T-helper 1 cell treated with Interleukin-12 subunit alpha and Interleukin-12 subunit beta and Interleukin-4 antibody, amounts not matched to agents 30 μg/mL and 1 μg/mL, for 36 hours (primary cell): ENCODE measurements around the gene RASAL1.
"Not testable (repeated sequence)": the region's sequence is repeated elsewhere in the genome, so short reads cannot be mapped to it uniquely, and the experiment has no call there.

Experiments
- H3K27ac Mint-ChIP-seq: one replicate; pipeline ENCODE4 v1.8.0; 2021; ENCODE audit warnings: mild to moderate bottlenecking, mixed read lengths
- H3K27me3 Mint-ChIP-seq: one replicate; pipeline ENCODE4 v1.8.0; 2021; ENCODE audit warnings: low read depth, mixed read lengths
- H3K36me3 Mint-ChIP-seq: one replicate; pipeline ENCODE4 v1.8.0; 2021; ENCODE audit warnings: low read depth, mixed read lengths
- H3K4me1 Mint-ChIP-seq: one replicate; pipeline ENCODE4 v1.8.0; 2021; ENCODE audit warnings: low read depth, mixed read lengths
- H3K4me3 Mint-ChIP-seq: one replicate; pipeline ENCODE4 v1.8.0; 2021; ENCODE audit warnings: mild to moderate bottlenecking, moderate library complexity, mixed read lengths
- H3K9me3 Mint-ChIP-seq: one replicate; pipeline ENCODE4 v1.8.0; 2021; ENCODE audit warnings: mixed read lengths

Gene RASAL1

GRCh38 chr12:113120670-113121370, 14.7 kb downstream of the RASAL1 start:
- H3K36me3 Mint-ChIP-seq = no peaks in the 10 kb centered on the region
- H3K4me3 Mint-ChIP-seq = no peak overlapping the region
- H3K9me3 Mint-ChIP-seq = peaks cover 10% of the 10 kb centered on the region
- no peaks in the 10 kb centered on the region for H3K4me1 Mint-ChIP-seq
- no peak overlapping the region for H3K27ac Mint-ChIP-seq
- H3K27me3 Mint-ChIP-seq = peaks cover 3% of the 10 kb centered on the region

DNA sequence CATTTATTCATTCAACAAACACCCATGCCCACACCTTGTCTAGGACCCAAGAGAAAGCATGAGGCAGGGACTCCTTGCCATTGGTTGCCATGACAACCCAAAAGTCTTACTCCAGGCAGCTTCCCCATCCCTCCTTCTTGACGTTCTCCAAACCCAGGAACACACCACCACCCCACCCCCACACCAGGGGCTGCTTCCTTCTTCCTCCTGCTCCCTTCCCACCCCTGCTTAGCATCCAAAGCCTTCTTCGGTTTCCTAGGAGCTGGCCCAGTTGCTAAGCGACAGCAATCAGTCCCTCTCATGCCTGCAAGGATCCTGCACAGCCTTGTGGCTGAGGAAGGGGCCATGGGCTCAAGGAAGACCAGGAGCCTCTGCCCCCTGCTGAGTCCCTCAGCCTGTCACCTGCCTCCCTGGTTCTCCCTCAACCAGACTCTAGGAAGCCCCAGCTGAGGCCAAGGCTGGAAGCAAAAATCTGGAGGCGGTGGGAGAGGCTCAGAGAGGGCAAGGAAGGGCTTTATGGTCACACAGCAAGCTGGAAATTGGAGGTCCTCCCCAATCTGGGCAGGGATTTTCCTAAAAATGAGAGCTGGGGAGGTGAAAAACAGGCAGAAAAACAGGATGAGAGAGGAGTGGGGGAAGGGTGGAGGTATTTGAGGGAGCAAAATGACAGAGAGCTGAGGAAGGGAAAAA, 15.4 kb downstream of the RASAL1 start:
- Mint-ChIP-seq H3K9me3 (peaks cover 10% of the 10 kb centered on the region), H3K4me3 (no peak overlapping the region), H3K27me3 (peaks cover 3% of the 10 kb centered on the region), H3K36me3 (no peaks in the 10 kb centered on the region), H3K4me1 (no peaks in the 10 kb centered on the region), H3K27ac (no peak overlapping the region)

DNA sequence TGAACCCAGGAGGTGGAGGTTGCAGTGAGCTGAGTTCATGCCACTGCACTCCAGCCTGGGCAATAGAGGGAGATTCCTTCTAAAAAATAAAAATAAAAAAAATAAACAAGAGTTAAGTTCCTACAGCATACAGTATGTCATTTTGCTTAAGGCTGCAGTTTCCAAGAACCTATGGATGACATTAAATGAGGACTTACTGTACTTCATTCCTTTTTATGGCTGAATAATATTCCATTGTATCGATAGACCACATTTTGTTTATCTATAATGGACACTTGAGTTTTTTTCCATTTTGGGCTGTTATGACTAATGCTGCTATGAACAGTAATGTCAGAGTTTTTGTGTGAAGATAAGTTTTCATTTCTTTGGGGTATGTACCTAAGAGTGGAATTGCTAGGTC, 17.4 kb downstream of the RASAL1 start:
- Mint-ChIP-seq H3K4me1 (no peaks in the 10 kb centered on the region), H3K9me3 (peaks cover 6% of the 10 kb centered on the region), H3K27ac (no peak overlapping the region), H3K27me3 (peaks cover 3% of the 10 kb centered on the region), H3K36me3 (no peaks in the 10 kb centered on the region), H3K4me3 (no peak overlapping the region)

- not testable (repeated sequence) for H3K27me3 Mint-ChIP-seq, H3K4me3 Mint-ChIP-seq, H3K36me3 Mint-ChIP-seq, H3K4me1 Mint-ChIP-seq, H3K9me3 Mint-ChIP-seq, H3K27ac Mint-ChIP-seq
Measured at GRCh38 chr12:113117684-113118083, 17.9 kb downstream of the RASAL1 start.

GRCh38 chr12:113116875-113117274, 18.7 kb downstream of the RASAL1 start:
- no peaks in the 10 kb centered on the region for H3K4me1 Mint-ChIP-seq
- no peak overlapping the region for H3K4me3 Mint-ChIP-seq
- H3K9me3 Mint-ChIP-seq = no peaks in the 10 kb centered on the region
- no peaks in the 10 kb centered on the region for H3K27me3 Mint-ChIP-seq
- no peaks in the 10 kb centered on the region for H3K36me3 Mint-ChIP-seq
- H3K27ac Mint-ChIP-seq = no peak overlapping the region

DNA sequence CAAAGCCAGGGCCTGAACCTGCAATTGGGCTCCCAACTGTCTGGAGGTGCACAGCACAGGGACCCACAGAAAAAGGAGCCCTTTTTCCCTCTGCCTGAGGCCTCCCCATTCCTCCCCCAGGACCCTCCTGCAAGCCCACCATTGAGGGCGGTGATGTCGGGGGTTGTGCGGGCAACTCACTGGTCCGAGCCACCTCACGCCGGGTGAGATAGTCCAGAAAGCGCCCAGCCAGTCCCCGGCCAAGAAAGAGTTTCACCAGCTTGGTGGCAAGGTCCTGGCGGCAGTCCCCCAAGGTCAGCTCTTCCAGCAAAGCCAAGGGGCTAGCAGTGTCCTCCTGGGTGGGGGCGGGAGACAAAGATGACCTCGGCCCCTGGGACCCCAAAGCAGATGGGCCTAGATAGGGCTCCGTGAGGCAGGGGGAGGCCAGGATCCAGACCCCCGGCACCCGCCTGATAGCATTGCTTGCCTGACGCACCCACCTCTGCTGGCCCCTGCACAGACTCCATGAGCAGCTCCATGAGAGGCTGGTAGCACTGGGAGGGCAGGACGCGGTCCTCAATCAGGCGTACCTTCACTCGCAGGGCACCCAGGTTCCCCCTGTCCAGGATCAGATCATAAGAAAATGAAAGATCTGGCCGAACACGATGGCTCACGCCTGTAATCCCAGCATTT, 20.0 kb downstream of the RASAL1 start:
- no peak overlapping the region for H3K4me3 Mint-ChIP-seq

DNA sequence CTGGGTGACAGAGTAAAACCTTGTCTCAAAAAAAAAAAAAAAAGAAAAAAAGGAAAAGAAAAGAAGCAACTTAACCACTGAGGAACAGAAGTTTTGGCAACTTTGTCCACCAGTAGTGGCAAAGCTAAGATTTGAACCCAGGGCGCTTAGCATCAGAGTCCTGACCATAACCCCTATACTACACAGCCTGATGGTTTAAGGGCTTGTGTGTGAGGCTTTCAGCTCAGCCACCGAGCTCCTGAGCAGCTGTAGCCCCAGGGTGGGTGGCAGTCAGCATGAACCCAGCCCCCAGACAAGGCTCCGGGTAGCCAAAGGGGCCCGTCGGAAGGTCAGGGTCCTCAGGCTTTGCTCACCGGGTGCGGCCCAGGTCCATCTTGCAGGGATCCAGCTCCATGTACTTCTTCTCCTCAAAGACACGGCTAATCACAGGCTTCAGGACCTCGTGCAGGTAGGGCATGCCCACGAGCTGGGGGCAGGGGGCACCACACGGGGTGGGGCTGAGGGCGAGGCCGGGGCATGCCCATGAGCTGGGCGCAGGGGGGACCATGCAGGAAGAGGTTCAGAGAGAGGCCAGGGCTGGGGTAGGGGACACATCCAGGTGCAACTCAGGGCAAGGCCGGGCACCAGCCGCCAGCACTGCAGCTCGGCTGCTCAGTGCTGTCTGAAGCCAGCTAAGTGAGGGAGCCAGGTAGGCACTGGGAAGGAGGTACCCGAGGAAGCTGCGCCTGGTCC, 20.9 kb downstream of the RASAL1 start:
- Mint-ChIP-seq H3K36me3 (no peaks in the 10 kb centered on the region), H3K27me3 (no peaks in the 10 kb centered on the region), H3K27ac (no peak overlapping the region), H3K4me1 (peaks cover 2% of the 10 kb centered on the region), H3K9me3 (no peaks in the 10 kb centered on the region), H3K4me3 (no peak overlapping the region)

More for the DNA sequence above, 20.0 kb downstream of the RASAL1 start:
- Mint-ChIP-seq H3K36me3 (no peaks in the 10 kb centered on the region), H3K27ac (no peak overlapping the region), H3K27me3 (no peaks in the 10 kb centered on the region), H3K4me1 (no peaks in the 10 kb centered on the region), H3K9me3 (no peaks in the 10 kb centered on the region)

DNA sequence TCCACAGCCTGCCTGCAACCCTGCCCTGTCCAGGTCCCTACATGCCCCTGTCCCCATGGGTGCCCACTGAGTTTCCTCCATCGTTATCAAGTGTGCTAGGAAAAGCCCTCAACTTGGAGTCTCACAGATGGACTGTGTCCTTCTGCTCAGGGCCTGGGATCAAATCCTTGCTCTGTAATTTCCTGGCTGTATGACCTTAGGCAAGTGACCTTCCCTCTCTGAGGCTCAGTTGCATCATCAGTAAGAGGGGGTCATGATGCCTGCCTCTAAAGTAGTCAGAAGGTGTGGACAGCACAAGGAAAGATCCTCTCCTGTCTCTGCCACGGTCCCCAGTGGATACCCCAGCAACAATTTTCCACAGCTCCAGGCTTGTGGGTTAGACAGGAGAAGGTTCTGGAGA, 22.2 kb downstream of the RASAL1 start:
- no peak overlapping the region for H3K27ac Mint-ChIP-seq
- H3K4me3 Mint-ChIP-seq = no peak overlapping the region
- no peaks in the 10 kb centered on the region for H3K36me3 Mint-ChIP-seq
- H3K27me3 Mint-ChIP-seq = no peaks in the 10 kb centered on the region
- H3K4me1 Mint-ChIP-seq = peaks cover 4% of the 10 kb centered on the region
- no peaks in the 10 kb centered on the region for H3K9me3 Mint-ChIP-seq

- H3K4me1 Mint-ChIP-seq = peaks cover 4% of the 10 kb centered on the region
- no peaks in the 10 kb centered on the region for H3K36me3 Mint-ChIP-seq
- H3K4me3 Mint-ChIP-seq = no peak overlapping the region
- H3K27ac Mint-ChIP-seq = no peak overlapping the region
- H3K27me3 Mint-ChIP-seq = no peaks in the 10 kb centered on the region
- no peaks in the 10 kb centered on the region for H3K9me3 Mint-ChIP-seq
Measured at GRCh38 chr12:113112043-113112899, 23.3 kb downstream of the RASAL1 start.

DNA sequence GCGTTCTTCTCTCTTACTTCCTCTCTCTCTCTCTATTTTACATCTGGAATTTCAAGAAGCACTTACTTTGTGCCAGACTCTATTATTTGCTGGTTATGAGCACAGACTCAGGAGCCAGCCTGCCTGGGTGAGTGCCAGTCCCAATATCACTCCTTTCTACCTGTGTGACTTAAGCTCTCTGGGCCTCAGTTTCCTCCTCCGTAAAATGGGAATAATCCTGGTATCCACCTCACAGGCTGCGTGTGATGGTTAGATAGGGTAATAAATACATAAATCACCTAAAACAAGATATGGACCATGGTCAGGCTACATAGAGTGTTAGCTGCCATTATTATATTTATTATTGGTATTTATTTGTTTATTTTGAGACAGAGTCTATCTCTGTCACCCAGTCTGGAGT, 24.3 kb downstream of the RASAL1 start:
- Mint-ChIP-seq H3K36me3 (no peaks in the 10 kb centered on the region), H3K27me3 (no peaks in the 10 kb centered on the region), H3K9me3 (no peaks in the 10 kb centered on the region), H3K4me3 (no peak overlapping the region), H3K4me1 (peaks cover 4% of the 10 kb centered on the region), H3K27ac (no peak overlapping the region)

DNA sequence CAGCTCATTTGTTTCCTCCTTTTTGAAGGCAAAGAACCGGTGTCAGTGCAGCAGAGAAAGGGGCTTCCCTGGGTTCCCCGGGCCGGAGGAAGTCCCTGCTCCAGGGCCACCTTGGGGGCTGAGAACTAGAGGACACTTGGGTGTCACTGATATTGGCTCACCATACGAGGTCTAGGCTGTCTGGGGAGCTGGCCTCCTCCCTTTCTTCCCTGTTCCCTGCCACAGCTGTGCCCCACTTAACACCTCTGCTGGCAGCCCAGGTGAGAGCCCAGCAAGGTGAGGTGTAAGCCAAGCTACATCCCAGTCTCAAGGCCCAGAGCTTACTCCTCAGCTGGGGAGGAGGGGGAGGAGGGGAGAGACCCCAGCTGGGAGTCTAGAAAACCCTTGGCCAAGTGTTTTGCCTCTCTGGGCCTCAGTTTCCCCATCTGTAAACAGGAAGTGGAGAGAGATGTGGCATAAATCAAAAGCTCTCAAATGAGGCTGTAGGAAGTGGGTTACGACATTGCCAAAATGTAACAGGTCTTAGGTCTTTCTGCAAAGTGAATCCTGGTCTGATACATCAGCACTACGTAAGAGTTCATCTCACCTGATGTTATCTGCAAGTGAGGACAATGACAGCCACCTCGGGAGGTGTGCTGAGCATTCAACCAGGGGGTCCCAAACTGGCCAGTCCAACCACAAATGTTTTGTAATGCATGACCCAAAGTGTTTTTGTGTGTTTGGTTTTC, 25.5 kb downstream of the RASAL1 start:
- no peak overlapping the region for H3K4me3 Mint-ChIP-seq
- no peaks in the 10 kb centered on the region for H3K36me3 Mint-ChIP-seq
- H3K9me3 Mint-ChIP-seq = no peaks in the 10 kb centered on the region
- H3K27me3 Mint-ChIP-seq = peaks cover under 1% of the 10 kb centered on the region
- H3K27ac Mint-ChIP-seq = no peak overlapping the region
- H3K4me1 Mint-ChIP-seq = peaks cover 4% of the 10 kb centered on the region

DNA sequence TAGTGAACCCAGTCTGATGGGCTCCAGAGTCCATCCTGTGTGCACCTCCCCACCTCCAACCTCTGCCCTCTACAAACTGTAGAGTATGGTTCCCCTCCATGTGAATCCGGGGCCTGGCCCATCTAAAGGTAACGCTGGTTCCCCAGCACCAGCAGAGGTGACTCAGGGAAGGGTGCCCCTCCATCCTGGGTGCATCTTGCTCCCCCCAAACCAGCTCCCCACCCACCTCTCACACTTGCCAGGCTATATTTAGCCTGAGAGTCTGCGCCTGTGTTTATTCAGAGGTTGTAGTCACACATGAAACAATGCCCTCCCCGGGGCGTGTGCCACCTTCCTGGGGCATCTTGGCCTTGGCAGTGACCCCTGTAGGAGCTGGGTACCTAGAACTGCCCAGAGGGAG, 26.2 kb downstream of the RASAL1 start:
- Mint-ChIP-seq H3K27me3 (peaks cover 5% of the 10 kb centered on the region), H3K9me3 (no peaks in the 10 kb centered on the region), H3K4me3 (no peak overlapping the region), H3K27ac (no peak overlapping the region), H3K4me1 (peaks cover 4% of the 10 kb centered on the region), H3K36me3 (no peaks in the 10 kb centered on the region)

- no peak overlapping the region for H3K4me3 Mint-ChIP-seq
- no peaks in the 10 kb centered on the region for H3K36me3 Mint-ChIP-seq
- H3K9me3 Mint-ChIP-seq = no peaks in the 10 kb centered on the region
- H3K27me3 Mint-ChIP-seq = peaks cover 5% of the 10 kb centered on the region
- H3K4me1 Mint-ChIP-seq = peaks cover 6% of the 10 kb centered on the region
- no peak overlapping the region for H3K27ac Mint-ChIP-seq
Measured at GRCh38 chr12:113108308-113108707, 27.3 kb downstream of the RASAL1 start.
